Measurements from ENCODE around the gene TOX3. TPM values are rescaled to one million over a fixed set of nuclear protein-coding genes. Genes with fewer than 3 reads are reported as not detected.

TOX3 gene
- total RNA-seq, 2 donors from 2014 or later: 50.5 to 53.0 TPM

GRCh38 chr16:52584354-52585320 lies 37.7 kb upstream of the TOX3 start:
- Histone ChIP-seq H3K36me3 (no peaks in the 10 kb centered on the region), H3K9ac (ENCODE audit: low read depth in 2 of 2, low read length in 2 of 2) (no peak overlapping the region), H3K4me3 (no peak overlapping the region), H3K27me3 (no peaks in the 10 kb centered on the region), H3K9me3 (no peaks in the 10 kb centered on the region), H3K4me1 (no peaks in the 10 kb centered on the region), H3K27ac (no peak overlapping the region)
- DNase-seq: no peak
- TF ChIP-seq CTCF (IDR thresholded peaks at IDR 0.05): no peak
- intact Hi-C loops (cut with DNase I): no loop called here

GRCh38 chr16:52581530-52581929 lies 34.6 kb upstream of the TOX3 start:
- Histone ChIP-seq H3K36me3 (no peaks in the 10 kb centered on the region), H3K9me3 (no peaks in the 10 kb centered on the region), H3K9ac (ENCODE audit: low read depth in 2 of 2, low read length in 2 of 2) (no peak overlapping the region), H3K4me1 (no peaks in the 10 kb centered on the region), H3K27ac (no peak overlapping the region), H3K4me3 (no peak overlapping the region), H3K27me3 (no peaks in the 10 kb centered on the region)
- no peak for DNase-seq
- intact Hi-C loops (cut with DNase I): no loop called here
- no peak for TF ChIP-seq CTCF (IDR thresholded peaks at IDR 0.05)

DNA sequence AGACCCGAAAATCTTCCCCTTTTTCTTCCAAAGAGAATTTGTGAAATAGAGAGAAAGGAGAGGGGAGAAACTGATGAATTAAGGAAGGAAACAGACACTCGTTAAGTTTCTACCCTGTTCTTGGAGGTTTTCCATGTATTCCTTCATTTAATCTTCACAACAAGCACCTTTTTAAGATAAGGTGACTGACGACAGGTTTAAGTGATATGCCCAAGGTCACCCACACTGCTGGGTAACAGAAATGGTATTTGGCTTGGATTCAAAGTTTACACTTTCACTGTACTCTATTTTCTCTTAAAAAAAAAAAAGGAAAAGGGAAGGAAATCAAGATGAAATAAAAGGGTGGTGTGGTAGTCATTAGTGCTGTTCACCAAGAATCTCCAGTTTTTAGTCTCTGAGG lies 33.5 kb upstream of the TOX3 start:
- Histone ChIP-seq H3K9ac (ENCODE audit: low read depth in 2 of 2, low read length in 2 of 2) (no peak overlapping the region), H3K4me3 (no peak overlapping the region), H3K9me3 (no peaks in the 10 kb centered on the region), H3K36me3 (no peaks in the 10 kb centered on the region), H3K27me3 (no peaks in the 10 kb centered on the region), H3K4me1 (no peaks in the 10 kb centered on the region), H3K27ac (no peak overlapping the region)
- DNase-seq: no peak
- no peak for TF ChIP-seq CTCF (IDR thresholded peaks at IDR 0.05)
- intact Hi-C loops (cut with DNase I): no loop called here

DNA sequence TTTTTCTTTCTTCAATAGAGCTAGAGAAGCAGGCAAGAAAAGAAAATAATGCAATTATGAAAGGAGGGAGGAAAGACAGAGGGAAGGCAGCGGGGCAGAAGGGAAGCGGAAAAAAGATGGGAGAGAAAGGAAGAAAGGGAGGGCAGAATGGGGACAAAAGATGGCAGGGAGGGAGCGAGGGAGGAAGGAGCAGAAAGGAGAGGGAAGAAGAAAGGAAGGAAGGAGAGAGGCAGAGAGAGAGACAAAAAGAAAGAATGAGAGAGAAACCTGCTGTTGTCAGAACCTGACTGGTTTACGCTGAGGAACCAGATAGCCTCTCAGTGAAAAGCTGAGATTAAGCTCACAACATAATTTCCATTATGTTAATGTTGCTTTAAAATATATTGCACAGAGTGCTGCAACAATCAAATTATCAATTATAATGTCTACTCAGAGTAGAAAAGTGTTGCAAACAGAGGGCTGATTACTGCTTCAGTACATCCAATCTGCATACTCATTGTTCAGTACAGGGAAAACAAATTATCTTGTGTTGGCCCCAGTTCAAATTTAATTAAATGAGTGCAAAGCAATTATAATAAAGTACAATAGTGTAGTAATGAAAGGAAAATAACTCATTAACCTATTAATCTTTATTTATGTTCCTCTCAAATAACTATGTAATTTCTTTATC lies 32.0 kb upstream of the TOX3 start:
- no peaks in the 10 kb centered on the region for H3K27me3 ChIP-seq
- no peaks in the 10 kb centered on the region for H3K36me3 ChIP-seq
- DNase-seq: no peak
- no peaks in the 10 kb centered on the region for H3K4me1 ChIP-seq
- intact Hi-C loops (cut with DNase I): no loop called here
- H3K9ac ChIP-seq (ENCODE audit: low read depth in 2 of 2, low read length in 2 of 2): no peak overlapping the region
- no peaks in the 10 kb centered on the region for H3K9me3 ChIP-seq
- peak overlapping the region; percentile 39 for H3K27ac ChIP-seq
- no peak for TF ChIP-seq CTCF (IDR thresholded peaks at IDR 0.05)
- H3K4me3 ChIP-seq: no peak overlapping the region

GRCh38 chr16:52578007-52578828 lies 31.3 kb upstream of the TOX3 start:
- H3K27me3 ChIP-seq: no peaks in the 10 kb centered on the region
- DNase-seq: no peak
- peak overlapping the region; percentile 39 for H3K27ac ChIP-seq
- H3K4me3 ChIP-seq: no peak overlapping the region
- no peaks in the 10 kb centered on the region for H3K36me3 ChIP-seq
- no peaks in the 10 kb centered on the region for H3K9me3 ChIP-seq
- TF ChIP-seq CTCF (IDR thresholded peaks at IDR 0.05): no peak
- intact Hi-C loops (cut with DNase I): no loop called here
- no peak overlapping the region for H3K9ac ChIP-seq (ENCODE audit: low read depth in 2 of 2, low read length in 2 of 2)
- no peaks in the 10 kb centered on the region for H3K4me1 ChIP-seq

Measured in colonic mucosa (tissue), 4 donors.